Neural progenitor cell (in vitro differentiated cells): ENCODE data around the gene TRABD2B. TPM values are rescaled to one million over a fixed set of nuclear protein-coding genes. Genes with fewer than 3 reads are reported as not detected.
A peak's percentile ranks its signal among the peaks of the same experiment; 100 is the strongest.

Experiments used
- DNase-seq: peaks from one replicate; pipeline ENCODE4 v3.0.0-alpha.2; 2016; ENCODE audit warnings: low spot score
- H2AFZ ChIP-seq: fragments of 200-600 bp; sonication (generic); replicated peaks from 2 replicates; pipeline ENCODE4 v1.6.1; 2016; ENCODE audit warnings: antibody characterized with exemption
- H3F3A ChIP-seq: fragments of 200-600 bp; sonication (generic); 2 replicates; pipeline ENCODE4 v1.6.1; 2016; ENCODE audit warnings: antibody characterized with exemption, low read depth
- H3K27ac ChIP-seq: fragments of 200-600 bp; sonication (generic); 2 replicates; pipeline ENCODE4 v1.5.1; 2016; ENCODE audit warnings: mild to moderate bottlenecking
- H3K27me3 ChIP-seq: fragments of 200-600 bp; sonication (generic); 2 replicates; pipeline ENCODE4 v1.6.1; 2016; ENCODE audit warnings: mild to moderate bottlenecking, moderate library complexity
- H3K36me3 ChIP-seq: fragments of 200-600 bp; sonication (generic); 2 replicates; pipeline ENCODE4 v1.5.1; 2016
- H3K4me1 ChIP-seq: fragments of 200-600 bp; sonication (generic); 2 replicates; pipeline ENCODE4 v1.6.1; 2016; ENCODE audit warnings: mixed run types
- H3K4me2 ChIP-seq: fragments of 200-600 bp; sonication (generic); 2 replicates; pipeline ENCODE4 v1.6.1; 2016
- H3K4me3 ChIP-seq: fragments of 200-600 bp; sonication (generic); 2 replicates; pipeline ENCODE4 v1.5.1; 2016
- H3K79me2 ChIP-seq: fragments of 200-600 bp; sonication (generic); 2 replicates; pipeline ENCODE4 v1.6.1; 2016; ENCODE audit warnings: low read depth
- H3K9ac ChIP-seq: fragments of 200-600 bp; sonication (generic); 2 replicates; pipeline ENCODE4 v1.6.1; 2016
- H3K9me3 ChIP-seq: fragments of 200-600 bp; sonication (generic); 2 replicates; pipeline ENCODE4 v1.5.1; 2016; ENCODE audit warnings: low read depth
- H4K20me1 ChIP-seq: fragments of 200-600 bp; sonication (generic); 2 replicates; pipeline ENCODE4 v1.6.1; 2016; ENCODE audit warnings: low read depth
- H3K27ac Mint-ChIP-seq: 3 replicates; pipeline ENCODE4 v1.8.0; 2021; ENCODE audit warnings: mixed read lengths
- H3K27me3 Mint-ChIP-seq: 2 replicates; pipeline ENCODE4 v1.8.0; 2022; ENCODE audit warnings: low read depth, mild to moderate bottlenecking, inconsistent platforms, moderate library complexity, mixed read lengths; ENCODE audit not compliant: insufficient read depth
- H3K36me3 Mint-ChIP-seq: 3 replicates; pipeline ENCODE4 v1.8.0; 2021; ENCODE audit warnings: mixed read lengths
- H3K4me1 Mint-ChIP-seq: 3 replicates; pipeline ENCODE4 v1.8.0; 2021; ENCODE audit warnings: mixed read lengths
- H3K4me3 Mint-ChIP-seq: 3 replicates; pipeline ENCODE4 v1.8.0; 2021; ENCODE audit warnings: mild to moderate bottlenecking, moderate library complexity, mixed read lengths
- H3K9me3 Mint-ChIP-seq: 3 replicates; pipeline ENCODE4 v1.8.0; 2020; ENCODE audit warnings: mixed read lengths
- CTCF ChIP-seq: fragments of 200-600 bp; sonication (generic); IDR thresholded peaks from 2 replicates; pipeline ENCODE4 v1.5.1; 2017; ENCODE audit warnings: antibody characterized with exemption, mild to moderate bottlenecking
- EZH2 ChIP-seq: fragments of 200-600 bp; sonication (generic); IDR thresholded peaks from 2 replicates; pipeline ENCODE4 v1.6.1; 2017; ENCODE audit warnings: antibody characterized with exemption, mild to moderate bottlenecking, moderate library complexity
- EZH2phosphoT487 ChIP-seq: fragments of 200-600 bp; sonication (generic); IDR thresholded peaks from 2 replicates; pipeline ENCODE4 v1.6.1; 2017; ENCODE audit warnings: antibody characterized with exemption
- total RNA-seq: library from RNA; depleted of rRNA; stranded (reverse); fragments of >200 nt; gene quantifications from 2 replicates; pipeline ENCODE4 v1.2.3, GENCODE V29; 2015; ENCODE audit warnings: low replicate concordance

TRABD2B gene
- total RNA-seq, 1 donor from 2014 or later: 0.09 TPM

GRCh38 chr1:47953661-47954060, 43.5 kb downstream of the TRABD2B start:
- no peak overlapping the region for H3K9ac ChIP-seq
- no peak overlapping the region for H3K4me3 ChIP-seq
- no peak overlapping the region for H3K4me3 Mint-ChIP-seq
- H3K4me1 Mint-ChIP-seq: peaks cover 18% of the 10 kb centered on the region
- no peak for TF ChIP-seq CTCF
- TF ChIP-seq EZH2phosphoT487: no peak
- no peak for TF ChIP-seq EZH2
- H3K36me3 ChIP-seq: no peaks in the 10 kb centered on the region
- no peaks in the 10 kb centered on the region for H3K79me2 ChIP-seq
- H3K27me3 Mint-ChIP-seq: peaks cover 3% of the 10 kb centered on the region
- H3K9me3 Mint-ChIP-seq: peaks cover 20% of the 10 kb centered on the region
- DNase-seq: no peak
- H3K27ac ChIP-seq: no peak overlapping the region
- no peaks in the 10 kb centered on the region for H4K20me1 ChIP-seq
- H2AFZ ChIP-seq: no peak overlapping the region
- H3K9me3 ChIP-seq: no peaks in the 10 kb centered on the region
- no peaks in the 10 kb centered on the region for H3K4me1 ChIP-seq
- no peaks in the 10 kb centered on the region for H3K27me3 ChIP-seq
- peaks cover 10% of the 10 kb centered on the region for H3K36me3 Mint-ChIP-seq
- H3K4me2 ChIP-seq: no peak overlapping the region
- H3F3A ChIP-seq: no peaks in the 10 kb centered on the region
- no peak overlapping the region for H3K27ac Mint-ChIP-seq

GRCh38 chr1:47951545-47952235, 45.5 kb downstream of the TRABD2B start:
- H2AFZ ChIP-seq: no peak overlapping the region
- Mint-ChIP-seq H3K9me3 (peaks cover 8% of the 10 kb centered on the region), H3K27me3 (peaks cover 3% of the 10 kb centered on the region), H3K27ac (no peak overlapping the region), H3K4me3 (no peak overlapping the region), H3K36me3 (peaks cover 3% of the 10 kb centered on the region), H3K4me1 (peaks cover 21% of the 10 kb centered on the region)
- no peak overlapping the region for H3K4me2 ChIP-seq
- no peaks in the 10 kb centered on the region for H3K4me1 ChIP-seq
- no peak overlapping the region for H3K4me3 ChIP-seq
- no peaks in the 10 kb centered on the region for H3K36me3 ChIP-seq
- no peaks in the 10 kb centered on the region for H3F3A ChIP-seq
- no peak overlapping the region for H3K9ac ChIP-seq
- TF ChIP-seq EZH2phosphoT487: no peak
- no peak for TF ChIP-seq EZH2
- TF ChIP-seq CTCF: peak; percentile 7
- no peaks in the 10 kb centered on the region for H4K20me1 ChIP-seq
- no peaks in the 10 kb centered on the region for H3K79me2 ChIP-seq
- no peak overlapping the region for H3K27ac ChIP-seq
- no peaks in the 10 kb centered on the region for H3K27me3 ChIP-seq
- DNase-seq: no peak
- no peaks in the 10 kb centered on the region for H3K9me3 ChIP-seq

- Histone ChIP-seq H3K4me1 (no peaks in the 10 kb centered on the region), H2AFZ (no peak overlapping the region), H3K4me2 (no peak overlapping the region), H3F3A (no peaks in the 10 kb centered on the region), H3K9me3 (no peaks in the 10 kb centered on the region), H3K9ac (no peak overlapping the region), H3K36me3 (no peaks in the 10 kb centered on the region), H3K79me2 (no peaks in the 10 kb centered on the region), H3K27ac (no peak overlapping the region), H4K20me1 (no peaks in the 10 kb centered on the region), H3K27me3 (no peaks in the 10 kb centered on the region), H3K4me3 (no peak overlapping the region)
- Mint-ChIP-seq H3K9me3 (peaks cover 3% of the 10 kb centered on the region), H3K27me3 (peaks cover 3% of the 10 kb centered on the region), H3K36me3 (peaks cover 3% of the 10 kb centered on the region), H3K4me1 (peaks cover 21% of the 10 kb centered on the region), H3K4me3 (no peak overlapping the region), H3K27ac (no peak overlapping the region)
- TF ChIP-seq EZH2: no peak
- no peak for TF ChIP-seq CTCF
- TF ChIP-seq EZH2phosphoT487: no peak
- no peak for DNase-seq
Observed at GRCh38 chr1:47951026-47951425, 46.2 kb downstream of the TRABD2B start.
